Measurements from ENCODE around the gene NPY4R2. TPM values are rescaled to one million over a fixed set of nuclear protein-coding genes. Genes with fewer than 3 reads are reported as not detected.
"Not testable (repeated sequence)": the region's sequence is repeated elsewhere in the genome, so short reads cannot be mapped to it uniquely, and the experiment has no call there.

The NPY4R2 gene, protein sequence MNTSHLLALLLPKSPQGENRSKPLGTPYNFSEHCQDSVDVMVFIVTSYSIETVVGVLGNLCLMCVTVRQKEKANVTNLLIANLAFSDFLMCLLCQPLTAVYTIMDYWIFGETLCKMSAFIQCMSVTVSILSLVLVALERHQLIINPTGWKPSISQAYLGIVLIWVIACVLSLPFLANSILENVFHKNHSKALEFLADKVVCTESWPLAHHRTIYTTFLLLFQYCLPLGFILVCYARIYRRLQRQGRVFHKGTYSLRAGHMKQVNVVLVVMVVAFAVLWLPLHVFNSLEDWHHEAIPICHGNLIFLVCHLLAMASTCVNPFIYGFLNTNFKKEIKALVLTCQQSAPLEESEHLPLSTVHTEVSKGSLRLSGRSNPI
- total RNA-seq (0.14 and 0.21 TPM in 2 replicates), polyA plus RNA-seq (0.22 and 0.62 TPM in 2 replicates)

DNA sequence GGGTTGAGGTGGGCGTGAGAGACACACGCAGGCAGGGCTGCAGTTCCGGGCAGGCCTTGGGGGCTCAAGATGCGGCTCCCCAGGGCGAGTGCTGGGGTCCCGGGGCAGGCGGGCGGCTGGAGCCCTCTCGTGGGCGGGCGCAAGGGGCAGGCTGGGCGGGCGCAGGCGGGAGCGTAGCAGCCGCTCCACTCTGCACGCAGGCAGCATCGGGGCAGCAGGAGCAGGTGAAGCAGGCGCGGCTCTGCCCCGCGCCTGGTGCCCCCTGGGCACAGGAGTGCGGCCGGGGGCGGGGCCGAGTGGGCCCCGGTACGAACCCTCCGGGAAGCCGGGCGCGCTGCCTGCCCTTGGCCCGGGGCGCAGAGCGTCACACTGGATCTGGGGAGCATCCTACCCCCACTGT lies at the start of gene NPY4R2:
TSS of gene NPY4R2 (plus strand) at position 188 of the 400 bp plus-strand sequence. CDS start 3,326 bp downstream, outside the sequence.
- H3K4me1 ChIP-seq (ENCODE audit: low read depth); H3K36me3 ChIP-seq; DNase-seq (ENCODE audit: low read depth in 1 of 2, low spot score in 1 of 2); H3K27me3 ChIP-seq; H3K27ac ChIP-seq; H3K9me3 ChIP-seq (ENCODE audit: low read depth); H3K4me3 ChIP-seq: not testable (repeated sequence)

DNA sequence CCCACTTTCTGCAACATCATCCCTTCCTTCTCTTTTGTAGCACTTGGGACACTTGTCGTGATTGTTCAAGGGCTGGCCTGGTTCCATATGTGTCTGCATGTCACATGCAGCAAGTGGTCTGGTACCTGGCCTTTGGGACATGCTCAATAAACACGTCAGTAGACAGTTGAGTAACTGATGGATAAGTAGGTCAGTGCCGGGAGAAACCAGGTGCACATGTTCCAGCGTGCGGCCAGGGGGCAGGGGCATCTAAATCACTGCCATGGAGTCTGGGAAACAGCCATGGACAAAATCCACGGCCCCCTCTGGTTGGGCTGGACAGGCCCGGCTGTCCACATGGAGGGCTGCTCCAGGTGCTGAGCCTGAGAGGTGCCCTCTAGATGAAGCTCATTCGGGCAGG lies 47.6 kb upstream of the NPY4R2 start:
- H3K27me3 ChIP-seq; H3K9me3 ChIP-seq (ENCODE audit: low read depth); H3K4me3 ChIP-seq; DNase-seq (ENCODE audit: low read depth in 1 of 2, low spot score in 1 of 2); H3K4me1 ChIP-seq (ENCODE audit: low read depth); H3K27ac ChIP-seq; H3K36me3 ChIP-seq: not testable (repeated sequence)

DNA sequence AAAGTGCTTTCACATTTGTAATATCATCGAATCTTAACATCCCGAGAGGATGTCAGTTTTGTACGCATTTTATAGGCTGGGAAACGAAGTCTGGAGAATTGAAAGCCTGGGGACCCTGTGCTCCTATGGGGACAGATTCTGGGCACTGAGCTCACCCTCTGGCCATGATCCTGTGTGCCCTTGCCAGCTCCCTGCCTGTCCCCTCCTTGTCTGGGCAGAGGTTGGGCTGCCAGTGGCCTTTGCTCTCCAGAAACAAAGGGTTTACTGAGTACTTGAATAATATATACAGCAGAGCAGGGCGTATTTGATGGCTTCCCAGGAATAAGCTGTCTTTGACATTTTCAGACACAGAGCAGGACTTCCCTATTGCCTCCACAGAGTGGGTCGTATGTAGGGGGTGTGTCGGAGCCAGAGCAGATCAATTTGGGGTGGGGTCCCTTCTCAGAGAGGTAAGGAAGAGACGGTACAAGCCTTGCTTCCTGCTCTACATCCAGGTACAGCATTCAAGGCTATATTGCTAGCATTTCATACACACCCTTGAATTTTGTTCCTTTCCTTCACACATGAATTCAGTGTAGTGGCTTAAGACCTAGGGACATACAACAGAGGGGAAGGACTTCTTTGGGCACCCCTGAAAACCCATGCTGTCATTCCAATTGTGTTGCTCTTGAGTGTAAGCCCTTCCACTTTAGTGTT lies 46.8 kb upstream of the NPY4R2 start:
- not testable (repeated sequence) for H3K27ac ChIP-seq; DNase-seq (ENCODE audit: low read depth in 1 of 2, low spot score in 1 of 2); H3K4me3 ChIP-seq; H3K9me3 ChIP-seq (ENCODE audit: low read depth); H3K4me1 ChIP-seq (ENCODE audit: low read depth); H3K27me3 ChIP-seq; H3K36me3 ChIP-seq

DNA sequence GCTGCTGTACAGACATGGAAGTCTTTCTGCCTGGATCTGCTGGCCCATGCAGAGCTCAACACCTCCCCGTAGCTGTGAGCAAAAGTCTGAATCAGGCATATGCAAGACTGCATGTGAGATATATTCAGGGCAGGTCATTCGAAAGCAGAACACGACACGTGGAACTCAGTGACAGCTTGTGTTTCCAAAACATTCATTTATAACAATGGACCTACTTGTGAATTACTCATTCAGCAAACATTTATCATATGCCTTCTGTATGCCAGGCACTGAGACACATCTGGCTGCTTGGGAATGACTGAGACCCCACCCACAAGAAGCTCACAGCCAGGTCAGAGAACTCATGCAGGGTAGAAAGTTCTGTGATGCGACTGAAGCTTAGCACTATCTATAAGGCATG lies 46.2 kb upstream of the NPY4R2 start:
- not testable (repeated sequence) for H3K36me3 ChIP-seq; H3K4me3 ChIP-seq; H3K27me3 ChIP-seq; DNase-seq (ENCODE audit: low read depth in 1 of 2, low spot score in 1 of 2); H3K4me1 ChIP-seq (ENCODE audit: low read depth); H3K9me3 ChIP-seq (ENCODE audit: low read depth); H3K27ac ChIP-seq

DNA sequence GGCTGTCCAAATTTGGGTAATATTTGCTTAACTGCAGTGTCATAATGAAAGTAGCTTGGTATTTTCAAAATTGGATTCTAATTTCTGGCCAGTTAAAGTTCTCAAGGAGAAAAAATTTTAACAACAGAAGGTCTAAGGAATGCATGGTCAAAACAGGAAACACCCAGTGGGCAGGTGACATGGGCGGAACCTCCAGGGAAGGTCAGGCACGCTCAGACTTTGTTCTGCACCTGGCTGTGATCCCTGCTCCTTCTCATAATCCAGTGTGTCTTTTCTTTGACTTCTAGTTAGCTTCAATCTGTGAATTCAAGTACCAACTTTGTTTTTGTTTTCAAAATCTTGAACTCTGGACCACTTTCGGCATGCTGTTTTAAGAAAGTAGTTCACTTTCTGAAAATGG lies 34.2 kb upstream of the NPY4R2 start:
- H3K36me3 ChIP-seq; H3K9me3 ChIP-seq (ENCODE audit: low read depth); H3K27me3 ChIP-seq; H3K4me1 ChIP-seq (ENCODE audit: low read depth); DNase-seq (ENCODE audit: low read depth in 1 of 2, low spot score in 1 of 2); H3K27ac ChIP-seq; H3K4me3 ChIP-seq: not testable (repeated sequence)

DNA sequence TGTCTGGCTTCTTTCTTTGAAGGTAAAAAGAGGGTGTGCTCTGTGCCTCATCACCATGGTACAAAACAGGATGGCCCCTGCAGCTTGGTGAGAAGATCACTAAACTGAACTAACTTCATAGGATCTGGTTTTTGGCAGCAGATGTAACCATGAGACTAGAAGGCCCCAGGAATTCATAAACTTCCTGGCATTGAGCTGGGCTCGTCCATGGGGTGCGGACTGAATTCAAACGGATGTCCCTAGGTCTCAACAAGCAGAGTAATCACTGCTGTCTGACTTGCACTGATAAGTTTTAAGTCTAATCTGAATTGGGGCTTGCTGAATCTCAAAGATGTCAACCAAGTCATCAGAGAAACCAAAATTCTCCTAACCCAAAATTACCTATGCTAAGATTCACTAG lies 33.5 kb upstream of the NPY4R2 start:
- not testable (repeated sequence) for H3K27ac ChIP-seq; H3K9me3 ChIP-seq (ENCODE audit: low read depth); DNase-seq (ENCODE audit: low read depth in 1 of 2, low spot score in 1 of 2); H3K4me1 ChIP-seq (ENCODE audit: low read depth); H3K4me3 ChIP-seq; H3K36me3 ChIP-seq; H3K27me3 ChIP-seq

DNA sequence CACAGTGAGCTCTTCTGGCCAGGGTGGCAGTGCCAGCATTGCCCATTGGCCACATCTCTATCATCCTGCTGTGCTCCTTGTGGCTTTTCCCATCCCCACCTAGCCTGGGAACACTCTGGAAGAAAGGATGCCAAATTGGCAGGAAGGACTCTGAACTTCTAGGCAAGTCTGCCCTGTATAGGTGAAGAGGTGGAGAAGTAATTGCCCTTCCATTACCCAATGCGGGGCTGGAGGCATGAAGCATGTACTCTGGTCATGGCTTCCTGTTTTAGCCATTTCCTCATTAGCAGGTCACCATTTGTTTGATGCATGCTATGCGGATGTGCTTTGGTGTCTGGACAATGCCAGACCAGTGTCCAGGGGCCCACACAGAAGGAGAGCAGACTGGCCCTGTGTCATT lies 32.1 kb upstream of the NPY4R2 start:
- H3K9me3 ChIP-seq (ENCODE audit: low read depth); H3K4me1 ChIP-seq (ENCODE audit: low read depth); H3K4me3 ChIP-seq; H3K27me3 ChIP-seq; H3K36me3 ChIP-seq; DNase-seq (ENCODE audit: low read depth in 1 of 2, low spot score in 1 of 2); H3K27ac ChIP-seq: not testable (repeated sequence)

DNA sequence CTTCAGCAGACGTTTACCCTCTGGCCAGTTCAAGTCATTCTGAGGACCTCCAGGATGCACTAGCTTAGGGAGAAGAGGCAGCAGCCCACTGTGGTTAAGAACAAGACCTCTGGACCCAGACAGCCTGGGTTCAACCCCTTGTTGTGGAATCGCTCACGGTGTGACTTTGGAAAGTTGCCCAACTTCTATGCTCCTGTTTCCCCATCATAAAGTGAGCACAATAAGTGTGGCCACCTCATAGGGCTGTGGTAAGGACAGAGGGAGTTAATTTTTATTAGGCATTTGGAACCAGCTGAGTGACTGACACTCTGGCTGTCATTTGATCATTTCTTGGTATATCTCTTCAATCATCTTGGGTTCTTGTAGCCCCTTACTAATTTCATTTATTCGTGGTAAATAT lies 31.6 kb upstream of the NPY4R2 start:
- not testable (repeated sequence) for DNase-seq (ENCODE audit: low read depth in 1 of 2, low spot score in 1 of 2); H3K9me3 ChIP-seq (ENCODE audit: low read depth); H3K4me1 ChIP-seq (ENCODE audit: low read depth); H3K4me3 ChIP-seq; H3K27me3 ChIP-seq; H3K27ac ChIP-seq; H3K36me3 ChIP-seq

DNA sequence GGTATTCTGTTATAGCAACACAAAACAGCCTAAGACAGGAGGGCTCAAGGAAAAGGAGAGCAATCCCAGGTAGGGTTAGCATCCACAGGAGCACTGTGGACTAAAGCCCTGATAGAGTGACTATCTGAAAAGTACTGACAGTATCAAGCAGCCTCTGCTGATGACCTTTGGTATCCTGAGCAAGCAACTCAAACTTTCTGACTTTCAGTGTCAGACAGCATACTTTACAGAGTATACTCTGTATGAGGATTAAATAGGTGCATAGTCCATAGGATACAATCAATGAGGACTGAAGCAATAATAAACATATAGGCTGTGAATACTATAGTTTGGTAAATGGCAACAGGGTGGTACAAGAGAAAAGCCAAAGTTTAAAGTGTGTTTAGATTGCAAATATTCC lies 27.7 kb upstream of the NPY4R2 start:
- H3K9me3 ChIP-seq (ENCODE audit: low read depth); DNase-seq (ENCODE audit: low read depth in 1 of 2, low spot score in 1 of 2); H3K36me3 ChIP-seq; H3K27me3 ChIP-seq; H3K27ac ChIP-seq; H3K4me3 ChIP-seq; H3K4me1 ChIP-seq (ENCODE audit: low read depth): not testable (repeated sequence)

DNA sequence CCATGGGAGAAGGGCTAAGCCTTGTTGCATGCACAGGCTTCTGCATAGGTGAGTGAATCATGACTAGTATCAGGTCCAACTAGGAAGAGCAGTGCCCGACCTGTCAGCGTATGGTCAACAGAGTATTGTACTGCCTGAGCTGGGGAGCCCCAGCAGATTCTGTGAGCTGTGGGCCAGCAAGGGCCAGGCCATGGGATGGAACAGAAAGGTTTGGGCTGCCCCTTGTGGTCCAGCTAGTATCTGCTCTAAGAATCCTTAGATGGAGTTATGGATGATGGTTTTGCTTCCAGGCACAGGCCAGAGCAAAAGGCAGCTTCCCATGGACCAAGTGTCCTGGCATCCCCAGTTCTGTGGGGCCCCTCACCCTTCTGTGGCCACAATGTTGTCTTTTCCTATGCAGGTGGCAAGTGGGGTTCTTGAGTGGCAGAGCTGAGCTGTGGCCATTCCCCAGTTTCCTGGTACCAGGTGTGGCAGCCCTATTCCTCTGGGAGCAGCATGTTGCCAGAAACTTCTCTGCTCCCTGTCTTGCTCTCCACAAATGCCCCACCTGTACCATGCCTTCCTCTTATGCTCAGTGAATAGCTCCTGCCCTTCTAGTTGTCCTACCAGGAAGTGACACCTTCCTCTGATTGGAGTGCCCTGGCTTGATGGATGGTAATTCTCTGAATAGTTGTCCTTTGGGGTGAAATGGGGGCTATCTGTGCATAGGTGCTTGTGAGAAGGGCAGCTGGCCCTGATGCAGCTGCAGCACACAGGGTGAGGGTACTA lies 25.8 kb upstream of the NPY4R2 start:
- not testable (repeated sequence) for H3K27me3 ChIP-seq; DNase-seq (ENCODE audit: low read depth in 1 of 2, low spot score in 1 of 2); H3K27ac ChIP-seq; H3K36me3 ChIP-seq; H3K9me3 ChIP-seq (ENCODE audit: low read depth); H3K4me1 ChIP-seq (ENCODE audit: low read depth); H3K4me3 ChIP-seq

DNA sequence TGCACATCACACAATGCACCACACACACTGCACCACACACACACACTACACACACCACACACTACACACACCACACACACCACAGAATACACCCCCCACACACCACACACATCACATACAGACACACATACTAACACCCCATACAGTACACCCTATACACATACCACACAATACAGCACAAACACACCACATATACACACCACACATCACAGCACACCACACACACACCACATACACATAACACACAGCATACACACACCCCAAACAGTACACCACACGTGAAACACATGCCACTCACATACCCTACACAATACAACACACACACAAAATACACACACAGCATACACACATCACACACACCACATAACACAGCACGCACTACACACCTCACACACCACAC lies 23.9 kb upstream of the NPY4R2 start:
- H3K4me3 ChIP-seq; DNase-seq (ENCODE audit: low read depth in 1 of 2, low spot score in 1 of 2): not testable (repeated sequence)

DNA sequence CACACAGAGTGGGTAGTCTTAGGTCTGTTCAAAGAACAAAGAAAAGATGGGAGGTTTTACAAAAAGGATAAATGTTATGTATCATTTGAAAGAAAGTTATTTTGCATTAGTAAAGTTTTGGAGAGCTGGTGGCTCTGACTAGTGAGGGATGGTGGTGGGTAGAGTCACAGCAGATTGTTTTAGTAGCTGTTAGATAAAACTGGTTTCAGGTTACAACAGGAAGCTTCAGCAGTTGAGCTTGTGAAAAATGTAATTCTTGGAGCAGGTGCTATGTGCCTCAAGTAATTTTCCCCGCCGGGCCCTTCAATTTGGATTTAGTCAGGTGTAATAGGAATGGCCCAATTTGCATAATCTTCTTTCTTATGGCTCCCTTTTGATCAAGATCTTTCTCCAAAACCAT lies 20.6 kb upstream of the NPY4R2 start:
- not testable (repeated sequence) for H3K4me1 ChIP-seq (ENCODE audit: low read depth); DNase-seq (ENCODE audit: low read depth in 1 of 2, low spot score in 1 of 2); H3K27ac ChIP-seq; H3K9me3 ChIP-seq (ENCODE audit: low read depth); H3K27me3 ChIP-seq; H3K4me3 ChIP-seq; H3K36me3 ChIP-seq

More for the DNA sequence above, 23.9 kb upstream of the NPY4R2 start:
- H3K27ac ChIP-seq; H3K4me1 ChIP-seq (ENCODE audit: low read depth); H3K27me3 ChIP-seq; H3K9me3 ChIP-seq (ENCODE audit: low read depth); H3K36me3 ChIP-seq: not testable (repeated sequence)

DNA sequence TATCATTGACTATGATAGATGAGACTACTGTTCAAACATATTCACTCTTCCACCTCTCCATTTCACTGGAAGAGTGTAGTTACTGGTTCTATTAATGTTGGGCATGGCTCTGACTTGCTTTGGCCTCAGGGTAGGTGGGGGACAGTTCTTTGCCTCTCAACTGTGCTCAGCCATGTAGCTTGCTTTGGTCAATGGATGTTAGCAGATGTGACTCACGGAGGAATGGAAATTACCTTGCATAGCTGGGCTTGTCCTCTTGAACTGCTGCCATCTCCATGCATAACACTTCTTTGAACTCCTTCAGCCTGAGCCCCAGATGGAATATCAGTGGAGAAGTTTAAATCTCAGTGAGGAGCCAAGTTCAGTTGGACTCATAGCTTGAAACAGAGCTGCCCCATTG lies 9.1 kb upstream of the NPY4R2 start:
- not testable (repeated sequence) for H3K27me3 ChIP-seq

DNA sequence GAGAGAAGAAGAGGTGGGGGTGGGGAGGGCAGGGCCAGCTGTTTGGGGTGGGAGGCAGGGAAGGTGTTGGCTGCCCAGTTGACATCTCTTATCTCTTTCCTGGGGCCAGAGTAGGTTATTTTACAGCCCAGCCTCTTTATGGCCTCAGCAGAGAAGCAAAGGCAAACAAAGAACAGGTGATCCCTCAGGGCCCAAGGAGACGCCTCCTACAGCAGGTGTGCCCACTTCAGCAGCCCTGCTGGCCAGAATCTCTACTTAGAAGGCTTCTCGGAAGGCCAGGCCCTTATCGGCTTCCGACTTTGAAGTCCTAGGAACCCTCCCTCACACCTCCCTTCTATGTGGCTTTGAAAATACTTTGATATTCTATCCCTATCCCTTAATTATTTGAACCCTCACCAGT lies 8.0 kb upstream of the NPY4R2 start:
- not testable (repeated sequence) for DNase-seq (ENCODE audit: low read depth in 1 of 2, low spot score in 1 of 2); H3K36me3 ChIP-seq; H3K27me3 ChIP-seq; H3K4me3 ChIP-seq; H3K4me1 ChIP-seq (ENCODE audit: low read depth); H3K27ac ChIP-seq; H3K9me3 ChIP-seq (ENCODE audit: low read depth)

More for the DNA sequence above, 9.1 kb upstream of the NPY4R2 start:
- not testable (repeated sequence) for H3K4me1 ChIP-seq (ENCODE audit: low read depth); H3K4me3 ChIP-seq; H3K9me3 ChIP-seq (ENCODE audit: low read depth); DNase-seq (ENCODE audit: low read depth in 1 of 2, low spot score in 1 of 2); H3K27ac ChIP-seq; H3K36me3 ChIP-seq
